Heart left ventricle (tissue), 16 donors: ENCODE results near the gene CCDC51. TPM values are rescaled to one million over a fixed set of nuclear protein-coding genes. Genes with fewer than 3 reads are reported as not detected.

Experiments used
- ATAC-seq, 4 donors: fragments of 200-7000 bp; cut with Tn5 transposase; one replicate each; pipeline ENCODE4 v1.9.1; 2020 to 2022; ENCODE audit warnings: moderate library complexity in 4 of 4, mild to moderate bottlenecking in 3 of 4, moderate number of reproducible peaks in 1 of 4
- DNase-seq, 5 donors: peaks; one replicate each; pipeline ENCODE4 v3.0.0-alpha.2; 2020
- H3K27ac ChIP-seq, 12 donors: fragments of 200-600 bp; sonication (generic) in 4 of 12; one replicate each; pipeline versions ENCODE4 v1.5.0 to v1.8.0; 2016 to 2022; ENCODE audit warnings: mild to moderate bottlenecking in 2 of 12
- H3K27me3 ChIP-seq, 9 donors: fragments of 200-600 bp; sonication (generic) in 2 of 9; one replicate each; pipeline versions ENCODE4 v1.5.1 to v1.8.0; 2016 to 2022; ENCODE audit warnings: mild to moderate bottlenecking in 3 of 9
- H3K36me3 ChIP-seq, 9 donors: fragments of 200-600 bp; sonication (generic) in 2 of 9; one replicate each; pipeline versions ENCODE4 v1.5.0 to v1.8.0; 2018 to 2022; ENCODE audit warnings: mild to moderate bottlenecking in 2 of 9
- H3K4me1 ChIP-seq, 12 donors: fragments of 200-600 bp; sonication (generic) in 4 of 12; one replicate each; pipeline versions ENCODE4 v1.5.0 to v1.8.0; 2016 to 2022; ENCODE audit warnings: mild to moderate bottlenecking in 3 of 12
- H3K4me3 ChIP-seq, 12 donors: fragments of 200-600 bp; sonication (generic) in 4 of 12; one replicate each; pipeline versions ENCODE4 v1.5.0 to v1.8.0; 2017 to 2022; ENCODE audit warnings: mild to moderate bottlenecking in 9 of 12, moderate library complexity in 4 of 12
- H3K9me3 ChIP-seq, 12 donors: fragments of 200-600 bp; sonication (generic) in 4 of 12; one replicate each; pipeline versions ENCODE4 v1.5.0 to v1.8.0; 2016 to 2022; ENCODE audit warnings: mild to moderate bottlenecking in 1 of 12
- POLR2A ChIP-seq, 2 donors: fragments of 450-650 bp; IDR thresholded peaks; one replicate each; pipeline ENCODE4 v1.6.1; 2017; ENCODE audit warnings: antibody characterized with exemption in 2 of 2, mild to moderate bottlenecking in 2 of 2, moderate library complexity in 2 of 2
- WGBS, 4 donors: extraction: QIAGEN DNeasy Blood & Tissue Kit in 2 of 4; methylation state at CpG; one replicate each; pipeline versions ENCODE4 v1.1.5 to v1.1.7; 2013 to 2018; 5-methylcytosine and 5-hydroxymethylcytosine counted together
- intact Hi-C, 10 donors: fragments of 100-400 bp; cut with DNase I; formaldehyde crosslinking; loops; one replicate each; pipeline versions ENCODE4 v1.11.1 to v1.14.2; 2022
- polyA plus RNA-seq, 2 donors: library from polyadenylated mRNA; stranded (reverse); fragments of 200-250 nt; gene quantifications; one replicate each; pipeline ENCODE4 v1.2.3, GENCODE V29; 2013
- total RNA-seq, 9 donors: library from RNA; depleted of rRNA in 2 of 9; stranded (reverse); fragments of >200 nt in 2 of 9; fragmentation: NEBNext Ultra II Directional in 3 of 9; extraction: Animal tissue kit (Norgen Biotek cat#: 25700) in 3 of 9; gene quantifications; one replicate each; pipeline versions ENCODE4 v1.1.0 to v1.2.4, GENCODE V29; 2016 to 2023
- TF ChIP-seq, protein P1 (sequence below), 12 donors: fragments of 200-600 bp; sonication (generic) in 4 of 12; IDR thresholded peaks; one replicate each; pipeline versions ENCODE4 v1.5.0 to v1.8.0; 2018 to 2022; ENCODE audit warnings: antibody characterized with exemption in 12 of 12, mild to moderate bottlenecking in 5 of 12
- donor health status: ischemic (EF 13 %, LVEDD 7.1; RV severe dilation, severe dysfunction).
- donor health status: healthy with polysubstance abuse.
- donor health status: DM: no; HTN: yes; CAD: no.
- donor health status: DM: no; HTN: no; CAD: no.
- donor health status: ischemic (EF 25% LVEDD 6.9; RV normal size, moderate dysfunction).
- donor health status: ischemic (EF 25% LVEDD 5.7; RV mildly dilated, moderate dysfunction).
- donor health status: healthy.
- donor health status: DM: yes; HTN: yes; CAD: no.
- donor health status: ischemic (EF 35%, LVEDD 5.7; RV mildly dilated, moderate dysfunction).
- donor health status: nonischemic (EF 11% LVEDD 7.7; RV severe dilation, severe dysfunction).
- donor health status: DM: yes; HTN: yes; CAD: no.
- donor health status: PGD.
- donor health status: ischemic (EF 29% LVEDD 5.4; RV normal size, mild dysfunction).
- donor health status: nonischemic (EF 23%, LVEDD 6.1; RV moderate dilation, normal function).

Gene CCDC51
- total and polyA plus RNA-seq, 11 donors = 8.2 to 14.8 (median 11.6) TPM

DNA sequence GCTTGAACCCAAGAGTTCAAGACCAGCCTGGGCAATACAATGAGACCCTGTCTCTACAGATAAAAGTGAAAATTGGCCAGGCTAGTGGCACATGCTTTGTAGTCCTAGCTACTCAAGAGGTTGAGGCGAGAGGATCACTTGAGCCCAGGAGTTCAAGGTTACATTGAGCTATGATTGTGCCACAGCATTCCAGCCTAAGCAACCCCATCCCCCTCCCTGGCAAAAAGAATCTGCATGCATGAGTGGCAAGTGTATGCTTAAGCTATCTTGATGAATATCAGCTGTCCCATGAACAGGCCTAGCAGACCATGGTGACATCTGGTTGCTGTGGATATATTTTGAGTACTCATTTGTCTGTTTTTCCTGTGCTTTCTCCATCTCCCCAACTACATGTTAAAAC, 11.4 kb upstream of the CCDC51 start:
- Histone ChIP-seq H3K27ac (no peak overlapping the region), H3K4me3 (no peak overlapping the region), H3K27me3 (no peaks in the 10 kb centered on the region), H3K9me3 (no peaks in the 10 kb centered on the region), H3K4me1 (peaks cover 4 to 14% (median 10%) of the 10 kb centered on the region in 12 donors), H3K36me3 (peaks cover 0 to 62% (median 52%) of the 10 kb centered on the region in 9 donors)
- ATAC-seq = no peak
- DNase-seq = no peak
- intact Hi-C loops = no loop called here
- TF ChIP-seq, protein P1, sequence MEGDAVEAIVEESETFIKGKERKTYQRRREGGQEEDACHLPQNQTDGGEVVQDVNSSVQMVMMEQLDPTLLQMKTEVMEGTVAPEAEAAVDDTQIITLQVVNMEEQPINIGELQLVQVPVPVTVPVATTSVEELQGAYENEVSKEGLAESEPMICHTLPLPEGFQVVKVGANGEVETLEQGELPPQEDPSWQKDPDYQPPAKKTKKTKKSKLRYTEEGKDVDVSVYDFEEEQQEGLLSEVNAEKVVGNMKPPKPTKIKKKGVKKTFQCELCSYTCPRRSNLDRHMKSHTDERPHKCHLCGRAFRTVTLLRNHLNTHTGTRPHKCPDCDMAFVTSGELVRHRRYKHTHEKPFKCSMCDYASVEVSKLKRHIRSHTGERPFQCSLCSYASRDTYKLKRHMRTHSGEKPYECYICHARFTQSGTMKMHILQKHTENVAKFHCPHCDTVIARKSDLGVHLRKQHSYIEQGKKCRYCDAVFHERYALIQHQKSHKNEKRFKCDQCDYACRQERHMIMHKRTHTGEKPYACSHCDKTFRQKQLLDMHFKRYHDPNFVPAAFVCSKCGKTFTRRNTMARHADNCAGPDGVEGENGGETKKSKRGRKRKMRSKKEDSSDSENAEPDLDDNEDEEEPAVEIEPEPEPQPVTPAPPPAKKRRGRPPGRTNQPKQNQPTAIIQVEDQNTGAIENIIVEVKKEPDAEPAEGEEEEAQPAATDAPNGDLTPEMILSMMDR (IDR thresholded peaks at IDR 0.05) = no peak
- no peak for TF ChIP-seq POLR2A (IDR thresholded peaks at IDR 0.05)
- WGBS, 4 donors = 43 to 56% (median 52%) methylated on average over 1 of the region's 1 CpG

DNA sequence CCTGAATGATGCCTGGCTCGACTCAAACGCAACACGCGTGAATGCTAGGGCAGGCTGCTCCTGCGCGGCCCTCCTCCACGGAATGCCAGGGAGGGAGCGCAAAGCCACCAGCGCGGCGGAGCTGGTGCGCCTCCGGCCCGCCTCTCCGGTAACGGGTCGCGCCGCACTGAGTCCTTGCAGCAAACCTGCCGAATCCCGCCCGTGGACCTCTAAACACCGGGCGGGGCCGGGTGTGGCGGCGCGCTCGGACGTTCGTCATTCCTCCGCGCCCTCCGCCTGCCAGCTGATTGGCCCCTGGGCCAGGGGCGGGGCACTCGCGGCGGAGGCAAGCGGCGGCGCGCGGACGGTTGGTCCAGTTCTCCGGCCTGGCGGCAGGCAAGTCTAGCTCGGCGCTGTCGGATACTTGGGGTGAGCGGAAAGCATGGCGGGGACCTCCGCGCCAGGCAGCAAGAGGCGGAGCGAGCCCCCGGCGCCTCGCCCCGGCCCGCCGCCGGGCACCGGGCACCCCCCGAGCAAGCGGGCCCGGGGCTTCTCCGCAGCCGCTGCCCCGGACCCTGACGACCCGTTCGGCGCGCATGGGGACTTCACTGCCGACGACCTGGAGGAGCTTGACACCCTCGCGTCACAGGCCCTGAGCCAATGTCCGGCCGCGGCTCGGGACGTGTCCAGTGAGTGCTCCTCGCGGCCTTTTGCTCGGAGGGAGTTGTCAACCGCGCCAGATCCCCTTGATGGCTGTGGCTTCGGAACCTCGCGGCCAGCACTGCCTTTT, 6.7 kb upstream of the CCDC51 start, which contains the start of gene ATRIP:
TSS of gene ATRIP (plus strand) at position 313 of the 769 bp plus-strand sequence. CDS start at position 422, 109 bp downstream.
- intact Hi-C loops = loop anchor here in 2 of 10 donors (5.0 kb wide), 3 partner anchors 101 to 241 kb away; partner anchors contain the start of genes NCKIPSD (in 1 of the 2) and PFKFB4 (in 1 of the 2)

GRCh38 chr3:48446043-48446424, 6.1 kb upstream of the CCDC51 start:
- Histone ChIP-seq H3K9me3 (no peaks in the 10 kb centered on the region), H3K4me3 (peak overlapping the region; percentile 60 to 98 (median 84)), H3K36me3 (peaks cover 0 to 51% (median 33%) of the 10 kb centered on the region in 9 donors), H3K4me1 (peaks cover 4 to 37% (median 28%) of the 10 kb centered on the region in 12 donors), H3K27ac (peak overlapping the region; percentile 49 to 94 (median 88)), H3K27me3 (no peaks in the 10 kb centered on the region)
- ATAC-seq = no peak
- TF ChIP-seq POLR2A (IDR thresholded peaks at IDR 0.05) = no peak
- TF ChIP-seq, protein P1 (IDR thresholded peaks at IDR 0.05) = no peak
- intact Hi-C loops = loop anchor here in 2 of 10 donors (5.0 kb wide), 3 partner anchors 101 to 241 kb away; partner anchors contain the start of genes NCKIPSD (in 1 of the 2) and PFKFB4 (in 1 of the 2)
- no peak for DNase-seq
- WGBS, 4 donors = 12 to 16% (median 14%) methylated on average over 5 to 6 of the region's 6 CpGs

More for the DNA sequence above, 6.7 kb upstream of the CCDC51 start, which contains the start of gene ATRIP:
- H3K4me3 ChIP-seq = peak within 1 kb of the TSS; percentile 60 to 98 (median 84)
- peaks cover 0 to 51% (median 36%) of the 10 kb centered on the region in 9 donors for H3K36me3 ChIP-seq
- peak; percentile 95 to 99 (median 99) for ATAC-seq
- TF ChIP-seq, protein P1 (IDR thresholded peaks at IDR 0.05) = peak in 3 of 12 donors; percentile 8 to 40 (median 9)
- peak; percentile 90 to 98 for TF ChIP-seq POLR2A (IDR thresholded peaks at IDR 0.05)
- DNase-seq = peak; percentile 91 to 96 (median 93)
- no peaks in the 10 kb centered on the region for H3K27me3 ChIP-seq
- WGBS, 4 donors = 0% methylated on average over 20 to 91 of the region's 91 CpGs
- H3K4me1 ChIP-seq = peaks cover 4 to 31% (median 23%) of the 10 kb centered on the region in 12 donors
- H3K9me3 ChIP-seq = no peaks in the 10 kb centered on the region
- H3K27ac ChIP-seq = peak within 1 kb of the TSS; percentile 49 to 94 (median 88)
